ENCODE results near the gene ADCY9. TPM values are rescaled to one million over a fixed set of nuclear protein-coding genes. Genes with fewer than 3 reads are reported as not detected.

ADCY9 gene
- total RNA-seq, 1 experiment from 2014 or later = 4.7 TPM

- no peak overlapping the region for H3K4ac ChIP-seq (ENCODE audit: low read depth, low read length)
- H3K4me1 Mint-ChIP-seq = peaks cover 12 to 20% of the 10 kb centered on the region in 2 experiments
- peak overlapping the region in 1 of 3 experiments; percentile 62; a peak in 2 of 7 replicates for H3K27ac Mint-ChIP-seq
Measured at GRCh38 chr16:4081047-4081446, 35.2 kb downstream of the ADCY9 start.

More at GRCh38 chr16:4081047-4081446, 35.2 kb downstream of the ADCY9 start:
- H2AFZ ChIP-seq (ENCODE audit: low read length) = no peak overlapping the region
- no peak overlapping the region for H2BK5ac ChIP-seq (ENCODE audit: insufficient read length, low read length)
- H3K27me3 ChIP-seq (ENCODE audit: insufficient read depth, low read length) = no peaks in the 10 kb centered on the region
- no peak overlapping the region for H4K91ac ChIP-seq (ENCODE audit: insufficient read length, low read depth, low read length)
- no peak overlapping the region for H3K9ac ChIP-seq (ENCODE audit: extremely low read depth, insufficient read length, low read length)
- H3K36me3 Mint-ChIP-seq (ENCODE audit: insufficient read depth in 1 of 3, low read depth in 3 of 3) = peaks cover 0 to 2% (median 0%) of the 10 kb centered on the region in 3 experiments; a peak in 1 of 7 replicates
- no peak overlapping the region for H4K5ac ChIP-seq (ENCODE audit: insufficient read length, low read depth, low read length)
- no peak overlapping the region for H2BK20ac ChIP-seq (ENCODE audit: low read depth, low read length, poor library complexity, severe bottlenecking)
- no peaks in the 10 kb centered on the region for H3K27me3 Mint-ChIP-seq (ENCODE audit: low read depth)
- peaks cover 0 to 2% of the 10 kb centered on the region in 2 experiments; a peak in 2 of 5 replicates for H3K9me3 Mint-ChIP-seq
- no peak for DNase-seq
- H4K8ac ChIP-seq (replicated peaks; ENCODE audit: insufficient read length, low read depth, low read length) = no peak overlapping the region
- no peak overlapping the region for H2BK15ac ChIP-seq (ENCODE audit: low read depth, low read length)
- no peaks in the 10 kb centered on the region for H3K79me1 ChIP-seq (ENCODE audit: insufficient read depth, low read depth, low read length, poor library complexity, severe bottlenecking)
- H3K27ac ChIP-seq (ENCODE audit: insufficient read length, low read depth, low read length) = no peak overlapping the region
- H2BK12ac ChIP-seq (ENCODE audit: insufficient read length, low read depth, low read length) = no peak overlapping the region
- no peaks in the 10 kb centered on the region for H3K23me2 ChIP-seq (ENCODE audit: insufficient read length, low read depth, low read length, poor library complexity, severe bottlenecking)
- H2BK120ac ChIP-seq (ENCODE audit: low read depth, low read length, poor library complexity, severe bottlenecking) = no peak overlapping the region
- no peak overlapping the region for H3K56ac ChIP-seq (ENCODE audit: insufficient read length, low read depth, low read length)
- no peaks in the 10 kb centered on the region for H3K9me3 ChIP-seq (ENCODE audit: control insufficient read depth, low read depth, low read length)
- H4K20me1 ChIP-seq (ENCODE audit: control insufficient read depth, insufficient read depth, insufficient read length) = no peaks in the 10 kb centered on the region
- H3K4me3 Mint-ChIP-seq = no peak overlapping the region
- no peak for TF ChIP-seq CTCF (conservative IDR thresholded peaks at IDR 0.05)
- H3K23ac ChIP-seq (ENCODE audit: insufficient read length, low read depth, low read length) = no peak overlapping the region
- H3K18ac ChIP-seq (ENCODE audit: insufficient read length, low read depth, low read length) = no peak overlapping the region
- no peak overlapping the region for H2AK5ac ChIP-seq (ENCODE audit: insufficient read length, low read length)
- no peaks in the 10 kb centered on the region for H3K79me2 ChIP-seq (ENCODE audit: insufficient read depth, low read length)
- H3K14ac ChIP-seq (ENCODE audit: insufficient read depth, low read length) = no peak overlapping the region
- H3K4me2 ChIP-seq (ENCODE audit: insufficient read depth, insufficient read length, low read length) = no peak overlapping the region
- WGBS (ENCODE audit: extremely low coverage, insufficient read length, low lambda C conversion rate) = no CpG with 5 or more reads among the region's 10 CpGs
- H3K4me1 ChIP-seq (ENCODE audit: insufficient read depth, low read length) = no peaks in the 10 kb centered on the region
- H3T11ph ChIP-seq (ENCODE audit: low read length) = no peak overlapping the region

Data from H9 (cell line).